PC-3 (cell line): ENCODE data around the gene FAM13A. TPM values are rescaled to one million over a fixed set of nuclear protein-coding genes. Genes with fewer than 3 reads are reported as not detected.

Experiments
- ATAC-seq: fragments of 200-7000 bp; cut with Tn5 transposase; 2 replicates; pipeline ENCODE4 v1.9.1; 2020; ENCODE audit warnings: mild to moderate bottlenecking, moderate library complexity
- BruUV-seq: library from RNA; stranded (reverse); fragments of 400-500 nt; replicated peaks from 2 replicates; lab custom pipeline; 2021; lab: Mats Ljungman, UMichigan
- CTCF ChIA-PET: fragments of 300-600 bp; sonication (Branson Sonifier 250); formaldehyde crosslinking; loops from one replicate; lab custom pipeline; 2022; ENCODE audit warnings: antibody characterized with exemption; lab: Charles Lee
- POLR2A ChIA-PET: fragments of 300-600 bp; sonication (Branson Sonifier 250); formaldehyde crosslinking; loops from one replicate; lab custom pipeline; 2022; ENCODE audit warnings: antibody characterized with exemption; ENCODE audit not compliant: unreplicated experiment; lab: Charles Lee
- DNase-seq: peaks from one replicate; pipeline ENCODE4 v3.0.0-alpha.2; 2015
- H2AFZ ChIP-seq: fragments of 300-600 bp; sonication (generic); 2 replicates; pipeline ENCODE4 v1.6.0; 2016; ENCODE audit warnings: antibody characterized with exemption, low read length
- H3F3A ChIP-seq: fragments of 300-600 bp; sonication (generic); one replicate; pipeline ENCODE4 v1.6.0; 2017; ENCODE audit warnings: antibody characterized with exemption, low read length, control low read depth, mild to moderate bottlenecking; ENCODE audit not compliant: unreplicated experiment
- H3K27ac ChIP-seq: fragments of 300-600 bp; sonication (generic); 2 replicates; pipeline ENCODE4 v1.5.1; 2016; ENCODE audit warnings: mild to moderate bottlenecking, low read length
- H3K27me3 ChIP-seq: fragments of 300-600 bp; sonication (generic); 2 replicates; pipeline ENCODE4 v1.6.1; 2016; ENCODE audit warnings: low read length, mixed read lengths
- H3K36me3 ChIP-seq: fragments of 300-600 bp; sonication (generic); 2 replicates; pipeline ENCODE4 v1.6.1; 2016; ENCODE audit warnings: low read depth, mixed run types, low read length, mixed read lengths
- H3K4me1 ChIP-seq: fragments of 300-600 bp; sonication (generic); 2 replicates; pipeline ENCODE4 v1.5.1; 2016; ENCODE audit warnings: low read length; ENCODE audit not compliant: insufficient read depth
- H3K4me2 ChIP-seq: fragments of 300-600 bp; sonication (generic); 2 replicates; pipeline ENCODE4 v1.6.0; 2016; ENCODE audit warnings: low read length
- H3K4me3 ChIP-seq: fragments of 300-600 bp; sonication (generic); 2 replicates; pipeline ENCODE4 v1.5.1; 2016; ENCODE audit warnings: mild to moderate bottlenecking, low read length, mixed read lengths
- H3K79me2 ChIP-seq: fragments of 300-600 bp; sonication (generic); 2 replicates; pipeline ENCODE4 v1.6.1; 2017; ENCODE audit warnings: low read length, mixed read lengths
- H3K9ac ChIP-seq: fragments of 300-600 bp; sonication (generic); 2 replicates; pipeline ENCODE4 v1.6.0; 2016; ENCODE audit warnings: mild to moderate bottlenecking, low read length
- H3K9me2 ChIP-seq: fragments of 300-600 bp; sonication (generic); replicated peaks from 2 replicates; pipeline ENCODE4 v1.6.1; 2016; ENCODE audit warnings: mixed run types, low read length, mixed read lengths
- H3K9me3 ChIP-seq: fragments of 300-600 bp; sonication (generic); 2 replicates; pipeline ENCODE4 v1.6.1; 2016; ENCODE audit warnings: low read length, mixed read lengths
- H4K20me1 ChIP-seq: fragments of 300-600 bp; sonication (generic); 2 replicates; pipeline ENCODE4 v1.6.1; 2016; ENCODE audit warnings: low read length, mixed read lengths
- EZH2 ChIP-seq: fragments of 300-600 bp; sonication (generic); IDR thresholded peaks from one replicate; pipeline ENCODE4 v1.6.1; 2017; ENCODE audit warnings: antibody characterized with exemption, mild to moderate bottlenecking, low read length; ENCODE audit not compliant: unreplicated experiment
- EZH2phosphoT487 ChIP-seq: fragments of 300-600 bp; sonication (generic); IDR thresholded peaks from 2 replicates; pipeline ENCODE4 v1.6.1; 2018; ENCODE audit warnings: mild to moderate bottlenecking, antibody characterized with exemption, low read length, borderline replicate concordance
- intact Hi-C: fragments of 100-400 bp; cut with micrococcal nuclease; formaldehyde crosslinking; loops from 2 replicates; pipeline ENCODE4 v1.9.0; 2023
- total RNA-seq: library from RNA; depleted of rRNA; stranded (reverse); fragments of >200 nt; gene quantifications from 2 replicates; pipeline ENCODE4 v1.2.3, GENCODE V29; 2014
- TF ChIP-seq, protein P1 (sequence below): fragments of 300-600 bp; sonication (generic); conservative IDR thresholded peaks from 2 replicates; pipeline ENCODE4 v1.5.1; 2017; ENCODE audit warnings: antibody characterized with exemption, low read depth, mild to moderate bottlenecking, low read length

FAM13A gene
- total RNA-seq, 1 experiment from 2014 or later, result 8.6 TPM

DNA sequence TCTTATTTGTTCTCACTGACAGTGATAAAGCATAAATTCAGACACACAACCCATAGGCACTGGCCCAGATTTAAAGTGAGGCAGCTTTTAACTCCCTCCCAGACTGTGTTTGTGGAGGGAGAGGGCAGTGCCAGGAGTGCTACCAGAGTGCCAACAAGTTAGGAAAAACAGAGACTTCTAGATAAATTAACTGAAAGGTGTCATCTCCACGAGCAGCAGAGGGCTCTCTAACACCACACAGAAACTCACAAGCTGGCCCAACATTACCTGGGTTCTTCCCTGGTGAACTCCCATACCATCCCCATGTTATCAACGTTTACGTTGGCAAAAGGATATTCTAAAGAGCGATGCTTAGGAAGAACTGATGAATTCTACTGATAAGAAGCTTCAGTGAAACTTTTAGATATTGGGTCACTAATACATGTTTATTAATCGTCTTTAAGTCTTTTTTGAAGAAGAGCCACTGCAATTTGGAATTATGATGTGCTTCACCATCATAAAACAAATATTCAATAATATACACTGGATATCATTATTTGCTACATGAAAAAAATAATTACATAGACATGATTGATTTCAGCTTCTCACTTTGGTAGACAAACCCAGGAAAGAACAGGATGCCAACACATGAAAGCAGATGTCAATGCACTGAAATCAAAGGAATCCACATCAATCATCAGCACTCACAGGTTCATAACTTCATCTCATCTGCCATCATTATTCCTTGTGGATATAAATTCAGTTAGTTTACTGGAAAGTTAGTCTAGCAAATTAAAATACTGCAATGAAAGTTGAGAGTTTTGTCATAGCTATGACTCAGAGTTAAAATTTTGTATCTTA is 238.1 kb downstream of the FAM13A start:
- Histone ChIP-seq H3K9me3 (no peaks in the 10 kb centered on the region), H3F3A (no peaks in the 10 kb centered on the region), H4K20me1 (no peaks in the 10 kb centered on the region), H3K27ac (no peak overlapping the region), H2AFZ (no peak overlapping the region), H3K4me1 (peaks cover 37% of the 10 kb centered on the region), H3K79me2 (peaks cover 32% of the 10 kb centered on the region), H3K9ac (no peak overlapping the region), H3K27me3 (no peaks in the 10 kb centered on the region), H3K4me2 (peak overlapping the region; percentile 42), H3K36me3 (no peaks in the 10 kb centered on the region), H3K4me3 (no peak overlapping the region), H3K9me2 (no peaks in the 10 kb centered on the region)
- BruUV-seq, result no TSS peak
- ATAC-seq (peak; percentile 27), DNase-seq (peak; percentile 75)
- ChIA-PET POLR2A (no interaction called here), CTCF (interaction anchor here (0.7 kb wide), 2 partner anchors 36 to 246 kb away, joined by 3 read pairs; no protein-coding TSS in a partner anchor)
- intact Hi-C loops, result loop anchor here (1.0 to 10.0 kb wide), 3 partner anchors 72 to 294 kb away; partner anchors contain the start of gene PYURF
- TF ChIP-seq, protein P1, sequence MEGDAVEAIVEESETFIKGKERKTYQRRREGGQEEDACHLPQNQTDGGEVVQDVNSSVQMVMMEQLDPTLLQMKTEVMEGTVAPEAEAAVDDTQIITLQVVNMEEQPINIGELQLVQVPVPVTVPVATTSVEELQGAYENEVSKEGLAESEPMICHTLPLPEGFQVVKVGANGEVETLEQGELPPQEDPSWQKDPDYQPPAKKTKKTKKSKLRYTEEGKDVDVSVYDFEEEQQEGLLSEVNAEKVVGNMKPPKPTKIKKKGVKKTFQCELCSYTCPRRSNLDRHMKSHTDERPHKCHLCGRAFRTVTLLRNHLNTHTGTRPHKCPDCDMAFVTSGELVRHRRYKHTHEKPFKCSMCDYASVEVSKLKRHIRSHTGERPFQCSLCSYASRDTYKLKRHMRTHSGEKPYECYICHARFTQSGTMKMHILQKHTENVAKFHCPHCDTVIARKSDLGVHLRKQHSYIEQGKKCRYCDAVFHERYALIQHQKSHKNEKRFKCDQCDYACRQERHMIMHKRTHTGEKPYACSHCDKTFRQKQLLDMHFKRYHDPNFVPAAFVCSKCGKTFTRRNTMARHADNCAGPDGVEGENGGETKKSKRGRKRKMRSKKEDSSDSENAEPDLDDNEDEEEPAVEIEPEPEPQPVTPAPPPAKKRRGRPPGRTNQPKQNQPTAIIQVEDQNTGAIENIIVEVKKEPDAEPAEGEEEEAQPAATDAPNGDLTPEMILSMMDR, result peak; percentile 76
- no peak for TF ChIP-seq EZH2

DNA sequence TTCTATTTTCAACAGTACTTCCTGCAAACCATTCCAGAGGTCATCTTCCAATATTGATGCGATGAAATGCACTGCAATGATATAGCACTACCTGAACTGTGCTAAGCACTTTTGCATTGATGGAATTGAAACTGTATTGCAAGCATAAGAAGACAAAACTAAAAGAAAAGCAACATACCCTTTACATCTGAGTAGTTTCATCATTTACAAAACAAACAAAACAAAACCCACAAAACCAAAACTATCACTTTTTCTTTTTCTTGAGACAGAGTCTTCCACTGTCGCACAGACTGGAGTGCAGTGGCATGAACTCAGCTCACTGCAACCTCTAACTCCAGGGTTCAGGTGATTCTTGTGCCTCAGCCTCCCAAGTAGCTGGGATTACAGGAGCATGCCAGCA is 239.2 kb downstream of the FAM13A start:
- no peak overlapping the region for H3K4me2 ChIP-seq
- no peaks in the 10 kb centered on the region for H3K9me3 ChIP-seq
- H2AFZ ChIP-seq, result no peak overlapping the region
- H3K4me1 ChIP-seq, result peaks cover 36% of the 10 kb centered on the region
- H3K36me3 ChIP-seq, result no peaks in the 10 kb centered on the region
- ChIA-PET CTCF (no interaction called here), POLR2A (no interaction called here)
- no peaks in the 10 kb centered on the region for H3K9me2 ChIP-seq
- H3K27ac ChIP-seq, result no peak overlapping the region
- peaks cover 31% of the 10 kb centered on the region for H3K79me2 ChIP-seq
- no peak for ATAC-seq
- H3K4me3 ChIP-seq, result no peak overlapping the region
- no TSS peak for BruUV-seq
- H3K27me3 ChIP-seq, result no peaks in the 10 kb centered on the region
- TF ChIP-seq EZH2phosphoT487, result no peak
- TF ChIP-seq, protein P1, result no peak
- no peak for TF ChIP-seq EZH2
- intact Hi-C loops, result loop anchor here (1.0 to 10.0 kb wide), 3 partner anchors 73 to 293 kb away; partner anchors contain the start of gene PYURF
- no peak for DNase-seq
- no peak overlapping the region for H3K9ac ChIP-seq
- no peaks in the 10 kb centered on the region for H4K20me1 ChIP-seq
- H3F3A ChIP-seq, result no peaks in the 10 kb centered on the region

DNA sequence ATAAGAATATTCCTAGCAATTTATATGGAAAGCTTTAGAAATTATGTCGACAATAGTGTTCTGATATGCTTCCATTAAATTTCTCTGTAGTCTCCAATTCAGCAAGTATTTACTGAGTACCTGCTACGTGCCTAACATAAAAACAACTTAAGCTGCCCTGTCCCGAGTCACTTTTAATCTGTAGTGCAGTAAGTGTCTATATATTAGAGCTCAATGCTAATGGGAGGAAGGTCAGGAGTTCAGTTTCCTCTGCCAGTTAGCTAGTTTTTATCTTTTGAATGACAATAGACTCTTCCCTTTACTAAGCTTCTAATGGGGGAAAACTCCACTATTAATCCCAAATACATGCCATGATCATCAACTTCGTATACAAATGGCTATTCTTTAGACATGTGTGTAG is 240.6 kb downstream of the FAM13A start:
- Histone ChIP-seq H3K9ac (no peak overlapping the region), H3K79me2 (peaks cover 17% of the 10 kb centered on the region), H3K9me3 (no peaks in the 10 kb centered on the region), H3K36me3 (no peaks in the 10 kb centered on the region), H3K27ac (no peak overlapping the region), H3K4me3 (no peak overlapping the region), H3K4me1 (peaks cover 32% of the 10 kb centered on the region), H4K20me1 (no peaks in the 10 kb centered on the region), H3K4me2 (no peak overlapping the region), H3K27me3 (no peaks in the 10 kb centered on the region), H2AFZ (no peak overlapping the region), H3K9me2 (no peaks in the 10 kb centered on the region), H3F3A (no peaks in the 10 kb centered on the region)
- TF ChIP-seq, protein P1, result no peak
- TF ChIP-seq EZH2, result no peak
- no peak for TF ChIP-seq EZH2phosphoT487
- CTCF ChIA-PET, result interaction anchor here (0.6 kb wide), 1 partner anchor 23 kb away, joined by 3 read pairs; no protein-coding TSS in a partner anchor
- BruUV-seq, result no TSS peak
- POLR2A ChIA-PET, result no interaction called here
- no peak for ATAC-seq
- DNase-seq, result no peak
- intact Hi-C loops, result loop anchor here (10.0 kb wide), 1 partner anchor 292 kb away; the partner anchor contains the start of gene PYURF
